Vagina (tissue), 2 donors: ENCODE data around the gene CAST.

Experiments
- POLR2A ChIP-seq, 2 donors: fragments of 450-650 bp; IDR thresholded peaks; one replicate each; pipeline ENCODE4 v1.6.1; 2017; ENCODE audit warnings: antibody characterized with exemption in 2 of 2, mild to moderate bottlenecking in 2 of 2, moderate library complexity in 2 of 2
- POLR2AphosphoS5 ChIP-seq, 2 donors: sonication (generic); formaldehyde crosslinking; IDR thresholded peaks; one replicate each; pipeline ENCODE4 v1.9.0; 2017; ENCODE audit warnings: antibody characterized with exemption in 2 of 2, mild to moderate bottlenecking in 2 of 2, low read depth in 1 of 2; ENCODE audit not compliant: insufficient read depth in 1 of 2
- TF ChIP-seq, protein P1 (sequence below), 3 experiments: fragments of 450-650 bp in 2 of 3; fragments of 200-600 bp in 1 of 3; sonication (generic) in 1 of 3; IDR thresholded peaks; one replicate each; pipeline ENCODE4 v1.5.1; 2017 to 2019; ENCODE audit warnings: antibody characterized with exemption in 3 of 3, mild to moderate bottlenecking in 2 of 3, moderate library complexity in 2 of 3

DNA sequence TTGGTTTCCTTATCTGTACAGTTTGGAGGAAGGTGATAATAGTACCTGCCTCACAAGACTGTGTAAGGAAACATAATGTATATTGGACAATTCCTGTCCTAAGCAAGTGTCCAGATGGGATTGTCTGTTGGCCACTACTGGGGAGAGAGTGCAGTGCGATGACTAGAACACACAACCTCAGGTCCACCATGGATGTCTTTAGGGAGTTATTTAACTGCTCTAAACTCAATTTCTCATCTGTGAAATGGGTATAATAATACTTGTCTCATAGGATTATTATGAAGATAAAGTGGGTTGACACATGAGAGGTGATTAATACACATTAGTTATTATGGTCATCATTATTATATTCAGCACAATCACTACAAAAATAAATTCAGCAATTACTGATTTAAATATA lies 63.1 kb downstream of the CAST start:
- TF ChIP-seq, protein P1, sequence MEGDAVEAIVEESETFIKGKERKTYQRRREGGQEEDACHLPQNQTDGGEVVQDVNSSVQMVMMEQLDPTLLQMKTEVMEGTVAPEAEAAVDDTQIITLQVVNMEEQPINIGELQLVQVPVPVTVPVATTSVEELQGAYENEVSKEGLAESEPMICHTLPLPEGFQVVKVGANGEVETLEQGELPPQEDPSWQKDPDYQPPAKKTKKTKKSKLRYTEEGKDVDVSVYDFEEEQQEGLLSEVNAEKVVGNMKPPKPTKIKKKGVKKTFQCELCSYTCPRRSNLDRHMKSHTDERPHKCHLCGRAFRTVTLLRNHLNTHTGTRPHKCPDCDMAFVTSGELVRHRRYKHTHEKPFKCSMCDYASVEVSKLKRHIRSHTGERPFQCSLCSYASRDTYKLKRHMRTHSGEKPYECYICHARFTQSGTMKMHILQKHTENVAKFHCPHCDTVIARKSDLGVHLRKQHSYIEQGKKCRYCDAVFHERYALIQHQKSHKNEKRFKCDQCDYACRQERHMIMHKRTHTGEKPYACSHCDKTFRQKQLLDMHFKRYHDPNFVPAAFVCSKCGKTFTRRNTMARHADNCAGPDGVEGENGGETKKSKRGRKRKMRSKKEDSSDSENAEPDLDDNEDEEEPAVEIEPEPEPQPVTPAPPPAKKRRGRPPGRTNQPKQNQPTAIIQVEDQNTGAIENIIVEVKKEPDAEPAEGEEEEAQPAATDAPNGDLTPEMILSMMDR (IDR thresholded peaks at IDR 0.05) = no peak
- TF ChIP-seq POLR2AphosphoS5 (IDR thresholded peaks at IDR 0.05; ENCODE audit: insufficient read depth in 1 of 2, low read depth in 1 of 2) = no peak
- TF ChIP-seq POLR2A (IDR thresholded peaks at IDR 0.05) = no peak
